Stimulated activated CD8-positive, alpha-beta memory T cell treated with anti-CD3 and anti-CD28 coated beads, Interleukin-15, amount 100 ng/mL, for 48 hours (primary cell): ENCODE measurements around the gene HEATR3.

Experiments
- DNase-seq, 2 donors: peaks; one replicate each; pipeline ENCODE4 v3.0.0-alpha.2; 2020; ENCODE audit warnings: low read depth in 2 of 2

The HEATR3 gene

GRCh38 chr16:50065624-50066481 is at the start of gene HEATR3:
TSS of gene HEATR3 (plus strand) at chr16:50065970. CDS start at chr16:50066132, 162 bp downstream.
- DNase-seq, result peak; percentile 89 to 90

GRCh38 chr16:50017553-50017952 is 48.2 kb upstream of the HEATR3 start:
- no peak for DNase-seq

- no peak for DNase-seq
Measured at GRCh38 chr16:50021544-50021943, 44.2 kb upstream of the HEATR3 start.

GRCh38 chr16:50023641-50024040 is 42.1 kb upstream of the HEATR3 start:
- DNase-seq, result no peak

- no peak for DNase-seq
Measured at GRCh38 chr16:50024207-50024606, 41.6 kb upstream of the HEATR3 start.

- peak; percentile 88 to 90 for DNase-seq
Measured at GRCh38 chr16:50024684-50025536, 40.9 kb upstream of the HEATR3 start, which contains the start of gene CNEP1R1. TSS of gene CNEP1R1 (plus strand) at chr16:50025225. CDS start at chr16:50025316, 91 bp downstream.

- no peak for DNase-seq
Measured at GRCh38 chr16:50025537-50025931, 40.2 kb upstream of the HEATR3 start.

- no peak for DNase-seq
Measured at GRCh38 chr16:50027829-50028228, 37.9 kb upstream of the HEATR3 start.

- no peak for DNase-seq
Measured at GRCh38 chr16:50035468-50035992, 30.2 kb upstream of the HEATR3 start.

- no peak for DNase-seq
Measured at GRCh38 chr16:50036426-50036825, 29.3 kb upstream of the HEATR3 start.

GRCh38 chr16:50037662-50038220 is 28.0 kb upstream of the HEATR3 start:
- DNase-seq, result no peak

- DNase-seq, result no peak
Measured at GRCh38 chr16:50038286-50038685, 27.5 kb upstream of the HEATR3 start.

GRCh38 chr16:50038756-50039529 is 26.8 kb upstream of the HEATR3 start:
- no peak for DNase-seq

GRCh38 chr16:50040018-50040417 is 25.8 kb upstream of the HEATR3 start:
- no peak for DNase-seq

- no peak for DNase-seq
Measured at GRCh38 chr16:50040710-50041109, 25.1 kb upstream of the HEATR3 start.

GRCh38 chr16:50043358-50043757 is 22.4 kb upstream of the HEATR3 start:
- no peak for DNase-seq

GRCh38 chr16:50045412-50045811 is 20.4 kb upstream of the HEATR3 start:
- no peak for DNase-seq

GRCh38 chr16:50046853-50047252 is 18.9 kb upstream of the HEATR3 start:
- DNase-seq, result no peak

- DNase-seq, result no peak
Measured at GRCh38 chr16:50047864-50048263, 17.9 kb upstream of the HEATR3 start.

GRCh38 chr16:50050802-50051201 is 15.0 kb upstream of the HEATR3 start:
- DNase-seq, result no peak

GRCh38 chr16:50056226-50056625 is 9.5 kb upstream of the HEATR3 start:
- DNase-seq, result no peak
